Stimulated activated naive CD8-positive, alpha-beta T cell treated with anti-CD3 and anti-CD28 coated beads, Interleukin-15, amount 100 ng/mL, for 72 hours (primary cell): ENCODE results near the gene SPATA18.
A peak's percentile ranks its signal among the peaks of the same experiment; 100 is the strongest.

ENCODE experiments used
- ATAC-seq: fragments of 150-1000 bp; cut with Tn5 transposase; 2 replicates; pipeline ENCODE4 v1.10.0; 2021; ENCODE audit warnings: mild to moderate bottlenecking, moderate library complexity
- DNase-seq, 2 donors: peaks; one replicate each; pipeline ENCODE4 v3.0.0; 2021 to 2022
- H3K27ac Mint-ChIP-seq, 2 donors: one replicate each; pipeline ENCODE4 v1.8.0; 2022; ENCODE audit warnings: mild to moderate bottlenecking in 2 of 2, mixed read lengths in 2 of 2, moderate library complexity in 2 of 2
- H3K27me3 Mint-ChIP-seq: one replicate; pipeline ENCODE4 v1.8.0; 2022; ENCODE audit warnings: mixed read lengths
- H3K4me1 Mint-ChIP-seq: one replicate; pipeline ENCODE4 v1.8.0; 2022; ENCODE audit warnings: mild to moderate bottlenecking, mixed read lengths
- H3K4me3 Mint-ChIP-seq, 2 donors: one replicate each; pipeline ENCODE4 v1.8.0; 2022; ENCODE audit warnings: mild to moderate bottlenecking in 2 of 2, mixed read lengths in 2 of 2, moderate library complexity in 1 of 2
- H3K9me3 Mint-ChIP-seq, 2 donors: one replicate each; pipeline ENCODE4 v1.8.0; 2022; ENCODE audit warnings: mixed read lengths in 2 of 2

SPATA18 gene

DNA sequence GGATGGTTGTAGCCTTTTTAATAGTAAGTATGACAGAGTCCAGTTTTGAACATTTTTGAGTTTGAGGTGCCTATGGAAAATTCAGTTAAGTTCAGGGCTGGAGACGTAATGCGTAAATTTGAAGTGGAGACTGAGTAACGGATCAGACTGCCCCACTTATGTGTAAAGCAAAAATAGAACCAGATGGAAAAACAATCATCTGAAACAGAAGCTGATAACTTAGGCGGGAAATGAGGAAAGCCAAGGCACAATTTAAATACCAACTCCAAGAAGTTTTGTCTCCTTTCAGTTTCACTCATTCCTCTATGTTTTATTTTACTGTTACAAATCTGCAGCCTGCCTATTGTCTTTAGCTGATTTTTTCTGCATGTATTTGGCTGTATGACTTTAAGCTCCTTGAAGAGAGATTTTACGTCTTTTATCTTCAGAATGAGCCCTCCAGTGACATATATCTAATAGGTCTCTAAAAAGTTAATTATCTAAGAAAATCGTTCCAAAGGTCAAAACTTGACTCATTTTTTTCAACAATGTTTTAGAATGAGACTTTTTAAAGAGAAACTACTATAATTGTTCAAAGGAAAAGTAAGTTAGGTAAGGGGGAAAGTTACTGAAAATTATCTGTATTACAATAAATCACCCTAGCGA is 14.1 kb upstream of the SPATA18 start:
- no peak for DNase-seq
- ATAC-seq: no peak
- Mint-ChIP-seq H3K27ac (peak overlapping the region; percentile 4 to 94), H3K27me3 (peaks cover 22% of the 10 kb centered on the region), H3K9me3 (no peaks in the 10 kb centered on the region), H3K4me1 (peaks cover 23% of the 10 kb centered on the region), H3K4me3 (peak overlapping the region; percentile 78 to 92)

DNA sequence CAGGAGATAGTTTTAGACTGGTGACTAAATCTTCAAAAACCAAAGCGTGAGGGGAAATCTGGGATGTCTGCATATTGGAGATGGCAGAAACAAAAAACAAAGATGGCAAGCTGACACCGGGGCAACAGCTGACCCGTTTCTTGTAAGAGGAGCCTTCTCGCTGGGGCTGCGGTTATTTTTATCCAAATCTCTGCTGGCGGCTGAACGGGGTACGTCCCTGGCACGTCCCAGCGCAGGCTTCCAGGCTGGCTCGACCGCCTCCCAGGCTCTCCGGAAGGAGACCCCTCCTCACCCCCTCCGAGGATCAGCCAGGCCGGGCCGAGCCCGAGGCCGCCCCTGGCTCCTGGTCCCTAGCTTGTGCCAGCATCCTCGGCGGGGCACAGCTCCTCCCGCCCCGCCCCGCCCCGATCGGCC is 13.4 kb upstream of the SPATA18 start:
- peaks cover 23% of the 10 kb centered on the region for H3K4me1 Mint-ChIP-seq
- peaks cover 29% of the 10 kb centered on the region for H3K27me3 Mint-ChIP-seq
- peak overlapping the region; percentile 78 to 92 for H3K4me3 Mint-ChIP-seq
- DNase-seq (peak; percentile 34 to 36), ATAC-seq (peak; percentile 75)
- H3K27ac Mint-ChIP-seq: peak overlapping the region in 1 of 2 donors; percentile 94
- H3K9me3 Mint-ChIP-seq: no peaks in the 10 kb centered on the region

DNA sequence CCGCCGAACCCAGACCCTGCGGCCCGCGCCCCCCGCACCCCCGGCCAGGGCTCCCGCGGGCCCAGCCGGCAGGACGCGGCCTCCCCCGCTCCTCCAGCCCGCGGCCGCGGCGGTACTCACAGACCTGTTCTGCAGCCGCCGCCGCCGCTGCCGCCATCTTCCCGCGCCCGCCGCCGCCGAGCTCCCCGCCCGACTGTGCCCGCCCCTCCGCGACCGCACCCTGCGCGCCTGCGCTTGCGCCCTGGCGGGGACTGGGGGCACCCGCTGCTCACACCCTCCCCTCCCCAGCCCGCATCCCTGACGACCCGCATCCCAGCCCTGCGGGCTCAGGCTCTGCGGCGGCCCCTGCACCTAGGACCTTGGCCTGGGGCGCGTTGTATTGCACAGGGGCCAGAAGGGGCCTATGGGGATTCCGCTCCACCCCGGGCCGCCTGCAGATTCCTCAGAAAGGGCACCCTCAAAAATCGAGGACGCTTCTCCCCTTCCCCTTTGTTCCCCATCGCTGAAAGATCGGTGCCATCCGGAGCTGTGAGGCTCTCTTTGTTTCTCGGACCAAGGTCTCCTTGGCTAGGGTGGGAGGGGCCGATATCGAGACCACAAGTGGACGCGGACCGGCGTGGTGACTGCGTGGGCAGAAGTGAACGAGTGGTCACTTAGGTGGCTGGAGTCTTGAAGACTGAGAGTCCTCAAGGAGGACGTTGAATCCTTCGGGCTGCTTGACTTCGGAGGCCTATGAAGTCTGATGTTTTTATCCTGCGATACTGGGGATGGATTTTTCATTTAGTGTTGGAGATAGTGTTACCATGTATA is 12.8 kb upstream of the SPATA18 start, which contains the start of gene SGCB:
Gene SGCB, minus strand, starts transcription at position 197 of the 810 bp plus-strand sequence. Its CDS starts 40 bp downstream, at position 157.
- peaks cover 23% of the 10 kb centered on the region for H3K4me1 Mint-ChIP-seq
- H3K9me3 Mint-ChIP-seq: no peaks in the 10 kb centered on the region
- H3K4me3 Mint-ChIP-seq: peak within 1 kb of the TSS; percentile 82 to 92
- H3K27me3 Mint-ChIP-seq: peaks cover 35% of the 10 kb centered on the region
- H3K27ac Mint-ChIP-seq: peak within 1 kb of the TSS; percentile 86 to 94
- ATAC-seq: peak; percentile 92
- DNase-seq: peak; percentile 68 to 70

DNA sequence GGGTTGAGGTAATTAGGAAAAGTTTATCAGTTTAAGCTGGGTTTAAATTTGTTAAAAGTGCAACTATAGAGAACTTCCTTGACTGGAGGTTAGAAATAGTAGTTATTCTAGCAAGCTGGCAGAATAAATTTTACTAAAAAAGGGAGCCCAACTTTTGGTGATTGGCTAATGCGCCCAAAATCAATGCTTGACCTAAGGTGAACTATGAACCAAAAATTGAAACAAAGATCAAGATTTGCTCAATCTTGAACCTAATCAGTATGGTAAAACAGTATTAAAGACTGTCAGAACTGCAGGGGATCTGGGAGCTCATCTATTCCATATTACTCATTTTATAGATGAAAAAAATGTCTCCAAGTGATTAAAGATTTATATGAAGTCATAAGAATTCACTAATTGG is 6.1 kb upstream of the SPATA18 start:
- H3K4me1 Mint-ChIP-seq: no peaks in the 10 kb centered on the region
- H3K27me3 Mint-ChIP-seq: peaks cover 77% of the 10 kb centered on the region
- no peak overlapping the region for H3K4me3 Mint-ChIP-seq
- no peak for DNase-seq
- no peak for ATAC-seq
- H3K9me3 Mint-ChIP-seq: no peaks in the 10 kb centered on the region
- no peak overlapping the region for H3K27ac Mint-ChIP-seq

DNA sequence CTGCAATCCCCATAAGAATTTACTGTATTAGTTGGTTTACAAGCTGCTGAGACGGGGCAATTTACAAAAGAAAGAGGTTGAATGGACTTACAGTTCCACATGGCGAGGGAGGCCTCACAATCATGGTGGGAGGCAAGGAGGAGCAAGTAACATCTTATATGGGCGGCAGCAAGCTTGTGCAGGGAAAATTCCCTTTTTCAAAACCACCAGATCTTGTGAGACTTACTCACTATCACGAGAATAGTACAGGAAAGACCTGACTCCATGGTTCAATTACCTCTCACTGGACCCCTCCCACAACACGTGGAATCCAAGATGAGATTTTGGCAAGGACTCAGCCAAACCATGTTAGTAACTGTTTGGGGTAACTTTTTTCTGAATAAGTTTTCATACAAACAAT is 1.8 kb upstream of the SPATA18 start:
- no peak overlapping the region for H3K27ac Mint-ChIP-seq
- no peaks in the 10 kb centered on the region for H3K9me3 Mint-ChIP-seq
- no peak for DNase-seq
- peaks cover 82% of the 10 kb centered on the region for H3K27me3 Mint-ChIP-seq
- H3K4me3 Mint-ChIP-seq: no peak overlapping the region
- ATAC-seq: no peak
- H3K4me1 Mint-ChIP-seq: peaks cover 13% of the 10 kb centered on the region

DNA sequence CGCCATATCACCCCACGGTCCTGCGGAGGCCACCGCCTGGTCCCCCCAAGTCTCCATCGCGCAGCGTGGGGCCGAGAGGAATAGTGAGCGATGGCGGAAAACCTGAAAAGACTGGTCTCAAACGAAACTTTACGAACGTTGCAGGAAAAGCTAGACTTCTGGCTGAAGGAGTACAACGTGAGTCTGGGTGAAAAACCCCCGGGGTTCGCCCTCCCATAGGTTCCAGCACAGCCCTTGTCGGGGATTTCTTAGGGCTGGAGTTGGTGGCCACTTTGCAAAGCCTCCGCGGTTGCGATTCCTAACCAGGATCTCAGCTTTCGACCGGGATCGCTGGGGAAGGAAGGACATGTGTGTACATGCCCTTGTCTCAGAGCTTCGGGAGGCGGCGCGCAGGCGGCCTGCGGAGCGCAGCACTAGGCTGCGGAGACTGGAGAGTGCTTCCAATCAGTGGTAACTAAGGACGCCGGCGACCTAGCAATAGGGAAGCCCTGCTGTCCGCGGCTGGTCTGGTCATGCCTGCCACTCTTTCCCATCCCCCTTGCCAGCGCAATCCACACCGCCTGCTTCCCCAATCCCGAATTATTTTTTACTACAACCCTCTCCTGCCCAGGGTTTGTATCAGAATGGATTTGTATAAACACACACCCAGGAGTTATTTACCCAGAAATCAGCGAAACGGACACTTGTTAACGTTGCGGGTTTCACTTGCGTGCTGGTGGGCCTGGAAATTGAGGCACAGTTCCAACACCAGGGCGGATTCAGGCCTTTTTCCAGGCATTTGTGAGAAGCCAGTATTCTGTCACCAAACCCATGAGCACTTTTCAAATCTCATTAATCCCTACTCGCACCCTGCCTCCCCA is 741 bp downstream of the SPATA18 start:
- DNase-seq: peak; percentile 11 to 13
- Mint-ChIP-seq H3K27me3 (peaks cover 84% of the 10 kb centered on the region), H3K27ac (peak overlapping the region in 1 of 2 donors; percentile 83), H3K4me1 (peaks cover 13% of the 10 kb centered on the region), H3K9me3 (no peaks in the 10 kb centered on the region), H3K4me3 (peak overlapping the region; percentile 73 to 75)
- ATAC-seq: peak; percentile 70

DNA sequence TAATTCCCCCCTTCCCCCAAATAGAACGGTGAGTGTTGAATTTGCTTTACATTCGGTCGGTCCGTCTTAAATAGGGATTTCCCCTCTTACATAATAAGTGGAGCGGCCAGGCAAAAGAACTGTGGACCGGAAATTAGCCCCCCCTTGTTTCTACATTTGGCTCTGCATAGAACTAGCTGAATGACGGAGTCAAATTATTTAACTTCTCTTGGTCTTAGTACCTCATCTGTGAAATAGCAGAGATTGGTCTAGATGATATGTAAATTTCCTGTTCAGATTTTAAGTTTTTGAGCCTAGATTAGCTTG is 1.3 kb downstream of the SPATA18 start:
- DNase-seq (peak in 1 of 2 donors; percentile 13), ATAC-seq (peak; percentile 67)
- Mint-ChIP-seq H3K27ac (no peak overlapping the region), H3K4me3 (peak overlapping the region; percentile 73 to 75), H3K4me1 (peaks cover 13% of the 10 kb centered on the region), H3K9me3 (no peaks in the 10 kb centered on the region), H3K27me3 (peaks cover 83% of the 10 kb centered on the region)

DNA sequence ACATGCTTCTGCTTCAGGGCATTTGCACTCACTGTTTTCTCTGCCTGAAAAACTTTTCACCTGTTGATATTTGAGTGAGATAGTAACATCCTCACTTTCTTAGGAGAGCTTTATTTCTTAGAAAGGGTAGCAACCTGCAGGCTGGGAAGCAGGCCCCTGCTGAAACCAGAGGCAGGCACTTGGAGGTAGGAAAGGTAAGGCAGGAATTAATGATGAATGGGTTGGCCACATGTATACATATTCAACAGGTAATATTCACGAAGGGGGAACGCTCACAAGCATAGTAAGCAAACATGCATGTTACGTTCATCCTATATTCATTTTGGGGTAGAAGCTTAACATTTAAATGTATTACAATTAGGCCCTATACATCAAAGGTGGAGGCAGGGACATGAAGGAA is 3.1 kb downstream of the SPATA18 start:
- Mint-ChIP-seq H3K4me1 (peaks cover 13% of the 10 kb centered on the region), H3K27ac (no peak overlapping the region), H3K27me3 (peaks cover 77% of the 10 kb centered on the region), H3K9me3 (no peaks in the 10 kb centered on the region), H3K4me3 (no peak overlapping the region)
- ATAC-seq (no peak), DNase-seq (no peak)

DNA sequence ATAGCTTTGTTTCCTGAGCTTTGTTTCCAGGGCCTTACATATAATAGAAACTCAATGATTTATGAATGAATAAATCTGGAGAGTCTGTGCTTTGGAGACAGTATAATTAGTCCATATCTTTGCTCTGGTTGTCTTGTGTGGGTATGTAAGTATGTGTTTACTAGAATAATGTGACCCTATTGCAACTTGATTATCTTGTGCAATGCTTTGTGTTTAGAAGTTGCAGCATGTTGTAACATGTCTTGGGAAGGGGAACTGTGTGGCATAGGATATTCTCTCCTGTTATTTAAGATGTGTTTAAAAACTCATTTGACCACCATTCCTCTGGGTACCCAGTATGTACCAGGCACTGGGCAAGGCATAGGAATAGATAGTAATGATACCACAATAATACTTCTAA is 6.1 kb downstream of the SPATA18 start:
- no peak for ATAC-seq
- H3K27me3 Mint-ChIP-seq: peaks cover 55% of the 10 kb centered on the region
- H3K27ac Mint-ChIP-seq: no peak overlapping the region
- DNase-seq: no peak
- no peaks in the 10 kb centered on the region for H3K9me3 Mint-ChIP-seq
- peaks cover 5% of the 10 kb centered on the region for H3K4me1 Mint-ChIP-seq
- H3K4me3 Mint-ChIP-seq: no peak overlapping the region

DNA sequence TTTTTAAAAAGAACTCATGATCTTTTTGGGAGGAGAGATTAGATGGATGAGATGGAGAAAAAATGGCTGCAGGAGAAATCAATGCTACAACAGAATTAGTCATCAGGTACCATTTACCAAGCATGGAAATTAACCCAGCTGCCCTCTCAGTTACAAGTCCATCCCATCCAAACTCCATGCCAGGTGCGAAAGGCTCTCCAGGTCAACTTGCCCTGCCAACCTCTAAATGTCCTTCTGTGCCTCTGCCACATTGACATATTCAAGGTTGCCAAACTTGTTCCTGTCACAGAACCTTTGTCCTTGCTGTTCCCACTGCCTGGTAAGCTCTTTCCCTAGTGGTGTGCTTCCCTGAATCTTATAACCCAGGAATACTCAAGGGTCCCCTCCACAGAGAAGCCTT is 7.2 kb downstream of the SPATA18 start:
- no peaks in the 10 kb centered on the region for H3K4me1 Mint-ChIP-seq
- H3K27ac Mint-ChIP-seq: no peak overlapping the region
- no peaks in the 10 kb centered on the region for H3K9me3 Mint-ChIP-seq
- H3K27me3 Mint-ChIP-seq: peaks cover 44% of the 10 kb centered on the region
- H3K4me3 Mint-ChIP-seq: no peak overlapping the region
- DNase-seq: no peak
- no peak for ATAC-seq

DNA sequence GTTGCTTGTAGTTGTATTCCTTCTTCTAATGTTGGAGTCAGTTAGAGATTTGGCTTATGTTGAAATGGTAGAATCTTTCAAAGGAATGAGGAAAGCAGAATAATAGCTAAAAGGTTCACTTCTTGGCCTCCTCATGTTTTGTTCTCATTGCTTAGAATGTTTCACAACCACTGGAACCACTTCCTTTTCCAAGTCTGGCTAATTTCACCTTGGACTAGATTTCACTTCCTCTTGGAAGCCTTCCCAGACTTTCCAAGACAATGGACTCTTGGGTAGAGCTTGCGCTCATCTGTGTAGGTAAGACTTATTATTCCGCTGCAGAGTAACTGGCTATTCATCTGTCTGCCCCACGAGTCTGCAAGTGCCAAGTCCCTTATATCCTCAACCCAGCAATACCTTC is 8.3 kb downstream of the SPATA18 start:
- peaks cover 33% of the 10 kb centered on the region for H3K27me3 Mint-ChIP-seq
- ATAC-seq (no peak), DNase-seq (no peak)
- H3K4me3 Mint-ChIP-seq: no peak overlapping the region
- no peaks in the 10 kb centered on the region for H3K9me3 Mint-ChIP-seq
- no peak overlapping the region for H3K27ac Mint-ChIP-seq
- H3K4me1 Mint-ChIP-seq: no peaks in the 10 kb centered on the region

DNA sequence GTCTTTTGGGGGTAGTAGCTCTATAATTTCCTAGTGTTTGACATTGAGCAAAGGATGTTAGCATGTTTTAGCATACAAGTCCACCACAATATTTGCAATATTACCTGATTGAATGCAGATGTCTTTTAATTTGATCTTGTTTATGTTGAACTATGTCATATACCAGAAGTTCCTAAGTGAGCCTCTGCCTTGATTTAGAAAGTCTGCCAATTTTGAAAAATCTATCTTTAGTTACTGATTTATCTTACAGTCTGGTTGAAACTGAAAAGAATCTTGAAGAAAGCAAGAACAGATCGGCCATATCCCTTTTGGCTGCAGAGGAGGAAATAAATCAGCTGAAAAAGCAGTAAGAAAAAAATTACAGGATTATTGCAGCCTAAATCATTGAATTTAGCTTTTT is 18.5 kb downstream of the SPATA18 start:
- Mint-ChIP-seq H3K9me3 (no peaks in the 10 kb centered on the region), H3K4me1 (no peaks in the 10 kb centered on the region), H3K27ac (no peak overlapping the region), H3K4me3 (no peak overlapping the region), H3K27me3 (peaks cover 72% of the 10 kb centered on the region)
- no peak for ATAC-seq
- DNase-seq: no peak

DNA sequence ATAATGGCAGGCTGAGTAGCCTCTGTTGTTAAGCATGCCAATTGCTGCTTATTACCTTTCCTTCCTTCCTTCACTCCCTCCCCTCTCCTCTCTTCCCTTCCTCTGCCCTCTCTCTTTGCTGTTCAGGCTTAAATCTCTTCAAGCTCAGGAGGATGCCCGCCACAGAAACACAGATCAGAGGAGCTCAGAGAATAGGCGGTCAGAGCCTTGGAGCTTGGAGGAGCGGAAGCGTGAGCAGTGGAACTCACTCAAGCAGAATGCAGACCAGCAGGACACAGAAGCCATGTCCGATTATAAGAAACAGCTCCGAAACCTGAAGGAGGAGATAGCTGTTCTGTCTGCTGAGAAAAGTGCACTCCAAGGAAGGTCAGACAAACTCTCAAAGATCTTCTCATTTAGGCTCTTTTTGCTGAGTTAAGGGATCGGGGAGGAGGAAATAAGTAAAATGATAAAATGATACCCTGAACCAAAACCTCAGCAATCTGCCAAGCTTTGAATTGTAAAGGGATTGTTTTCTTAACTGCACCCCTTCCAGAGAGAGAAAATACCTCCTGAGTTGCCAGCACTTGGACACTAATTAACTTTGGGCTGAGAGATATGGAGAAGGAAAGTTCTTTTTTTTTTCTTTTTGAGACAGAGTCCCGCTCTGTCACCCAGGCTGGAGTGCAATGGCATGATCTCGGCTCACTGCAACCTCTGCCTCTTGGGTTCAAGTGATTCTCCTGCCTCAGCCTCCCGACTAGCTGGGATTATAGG is 20.9 kb downstream of the SPATA18 start:
- no peak overlapping the region for H3K4me3 Mint-ChIP-seq
- ATAC-seq (no peak), DNase-seq (no peak)

DNA sequence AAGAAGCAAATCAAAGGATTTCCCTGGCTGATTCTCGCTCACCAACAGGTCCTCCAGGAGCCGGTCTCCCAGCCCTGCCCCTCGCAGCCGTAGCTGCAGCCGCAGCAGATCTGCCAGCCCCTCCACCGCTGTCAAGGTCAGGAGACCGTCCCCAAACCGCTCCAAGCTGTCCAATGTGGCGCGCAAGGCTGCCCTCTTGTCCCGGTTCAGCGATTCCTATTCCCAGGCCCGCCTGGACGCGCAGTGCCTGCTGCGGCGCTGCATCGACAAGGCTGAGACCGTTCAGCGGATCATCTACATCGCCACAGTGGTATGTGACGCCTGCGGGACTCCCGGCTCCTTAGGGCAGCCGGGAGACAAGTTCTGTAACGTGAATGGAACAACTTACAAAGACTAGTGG is 25.6 kb downstream of the SPATA18 start:
- Mint-ChIP-seq H3K27me3 (peaks cover 68% of the 10 kb centered on the region), H3K4me1 (no peaks in the 10 kb centered on the region), H3K4me3 (no peak overlapping the region), H3K9me3 (no peaks in the 10 kb centered on the region), H3K27ac (no peak overlapping the region)
- DNase-seq: no peak
- ATAC-seq: no peak

More for the DNA sequence above, 20.9 kb downstream of the SPATA18 start:
- H3K27me3 Mint-ChIP-seq: peaks cover 81% of the 10 kb centered on the region
- no peaks in the 10 kb centered on the region for H3K4me1 Mint-ChIP-seq
- no peaks in the 10 kb centered on the region for H3K9me3 Mint-ChIP-seq
- H3K27ac Mint-ChIP-seq: no peak overlapping the region

DNA sequence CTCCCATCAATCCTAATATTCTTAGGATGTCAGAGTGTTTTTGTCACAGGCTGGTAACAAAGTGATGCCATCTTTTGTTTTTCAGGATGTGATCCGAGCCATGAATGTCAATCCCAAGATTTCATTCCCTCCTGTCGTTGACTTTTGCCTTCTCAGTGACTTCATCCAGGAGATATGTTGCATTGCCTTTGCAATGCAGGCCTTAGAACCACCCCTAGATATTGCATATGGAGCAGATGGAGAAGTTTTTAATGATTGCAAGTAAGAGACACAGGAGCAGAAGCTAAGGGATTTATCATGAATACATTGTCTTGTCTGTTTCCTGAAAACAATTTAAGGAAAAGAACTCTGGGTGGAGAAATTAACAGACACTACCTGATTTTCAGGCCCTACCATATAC is 28.6 kb downstream of the SPATA18 start:
- Mint-ChIP-seq H3K27me3 (peaks cover 59% of the 10 kb centered on the region), H3K4me3 (no peak overlapping the region)

More for the DNA sequence above, 28.6 kb downstream of the SPATA18 start:
- Mint-ChIP-seq H3K4me1 (no peaks in the 10 kb centered on the region), H3K27ac (no peak overlapping the region), H3K9me3 (no peaks in the 10 kb centered on the region)
- ATAC-seq: no peak
- DNase-seq: no peak
